ENCODE data around the gene COPS6. TPM values are rescaled to one million over a fixed set of nuclear protein-coding genes. Genes with fewer than 3 reads are reported as not detected.

Gene COPS6
- total and polyA plus RNA-seq, 2 donors (not counting 1 experiment from before 2014, with no cell fraction given), result 76.5 to 79.6 TPM

DNA sequence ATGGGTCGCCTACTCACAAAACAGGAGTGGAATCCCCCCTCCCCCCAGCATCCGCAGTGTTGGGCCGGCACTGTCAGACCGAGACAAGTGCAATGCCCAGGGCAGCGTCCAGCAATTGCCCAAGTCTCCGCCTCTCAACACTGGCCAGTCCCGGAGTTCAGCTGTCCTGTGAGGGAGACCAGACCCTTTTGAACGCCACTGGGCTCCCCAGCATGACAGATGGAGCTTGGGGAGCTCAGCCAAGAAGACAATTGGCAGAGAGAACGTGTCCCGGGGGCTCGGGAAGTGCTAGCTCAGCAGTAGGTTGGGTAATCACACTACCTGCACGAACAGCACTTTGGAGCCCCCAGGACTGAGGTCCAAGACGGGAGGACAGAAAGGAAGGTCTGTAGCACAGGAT, 4.7 kb downstream of the COPS6 start:
- CTCF ChIA-PET, result no interaction called here
- no peak overlapping the region for H3K9ac ChIP-seq (ENCODE audit: low read length)
- TF ChIP-seq, protein P1, sequence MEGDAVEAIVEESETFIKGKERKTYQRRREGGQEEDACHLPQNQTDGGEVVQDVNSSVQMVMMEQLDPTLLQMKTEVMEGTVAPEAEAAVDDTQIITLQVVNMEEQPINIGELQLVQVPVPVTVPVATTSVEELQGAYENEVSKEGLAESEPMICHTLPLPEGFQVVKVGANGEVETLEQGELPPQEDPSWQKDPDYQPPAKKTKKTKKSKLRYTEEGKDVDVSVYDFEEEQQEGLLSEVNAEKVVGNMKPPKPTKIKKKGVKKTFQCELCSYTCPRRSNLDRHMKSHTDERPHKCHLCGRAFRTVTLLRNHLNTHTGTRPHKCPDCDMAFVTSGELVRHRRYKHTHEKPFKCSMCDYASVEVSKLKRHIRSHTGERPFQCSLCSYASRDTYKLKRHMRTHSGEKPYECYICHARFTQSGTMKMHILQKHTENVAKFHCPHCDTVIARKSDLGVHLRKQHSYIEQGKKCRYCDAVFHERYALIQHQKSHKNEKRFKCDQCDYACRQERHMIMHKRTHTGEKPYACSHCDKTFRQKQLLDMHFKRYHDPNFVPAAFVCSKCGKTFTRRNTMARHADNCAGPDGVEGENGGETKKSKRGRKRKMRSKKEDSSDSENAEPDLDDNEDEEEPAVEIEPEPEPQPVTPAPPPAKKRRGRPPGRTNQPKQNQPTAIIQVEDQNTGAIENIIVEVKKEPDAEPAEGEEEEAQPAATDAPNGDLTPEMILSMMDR (IDR thresholded peaks at IDR 0.05), result no peak
- no peak for TF ChIP-seq EZH2 (IDR thresholded peaks at IDR 0.05; ENCODE audit: borderline replicate concordance, insufficient read depth, low read depth, low read length, poor library complexity, severe bottlenecking)
- Mint-ChIP-seq H3K4me3 (no peak overlapping the region), H3K27ac (no peak overlapping the region), H3K27me3 (no peaks in the 10 kb centered on the region), H3K9me3 (ENCODE audit: insufficient read depth) (no peaks in the 10 kb centered on the region), H3K4me1 (peaks cover 21% of the 10 kb centered on the region)
- peaks cover 19% of the 10 kb centered on the region for H3K79me2 ChIP-seq (ENCODE audit: control insufficient read depth, insufficient read depth, low read length)
- ATAC-seq (ENCODE audit: low read depth) (no peak), DNase-seq (no peak)
- no peak overlapping the region for H2AFZ ChIP-seq (ENCODE audit: insufficient read depth, low read depth, low read length, poor library complexity, severe bottlenecking)
- H3K27me3 ChIP-seq (replicated peaks in 1 of 4; ENCODE audit: control extremely low read depth in 1 of 4, control insufficient read depth in 3 of 4, insufficient read depth in 4 of 4, low read length in 3 of 4), result no peaks in the 10 kb centered on the region
- no peak overlapping the region for H3K27ac ChIP-seq (ENCODE audit: low read length in 2 of 2)
- 91% methylated on average over 13 of the region's 13 CpGs for WGBS (ENCODE audit: insufficient coverage)
- H3K9me3 ChIP-seq (ENCODE audit: control extremely low read depth in 1 of 3, control insufficient read depth in 2 of 3, insufficient read depth in 1 of 3, low read length in 2 of 3), result no peaks in the 10 kb centered on the region
- H3K4me1 ChIP-seq (ENCODE audit: control insufficient read depth in 2 of 2, insufficient read depth in 2 of 2, low read length in 2 of 2), result peaks cover 7 to 11% of the 10 kb centered on the region in 2 donors
- H3K4me2 ChIP-seq (replicated peaks; ENCODE audit: low read depth, low read length, poor library complexity, severe bottlenecking), result no peak overlapping the region
- POLR2A ChIA-PET, result interaction anchor here (0.6 kb wide), 1 partner anchor 9 kb away, joined by 4 read pairs; no protein-coding TSS in a partner anchor
- H4K20me1 ChIP-seq (ENCODE audit: control insufficient read depth, insufficient read depth, low read length, poor library complexity, severe bottlenecking), result peaks cover 43% of the 10 kb centered on the region
- H3K4me3 ChIP-seq (ENCODE audit: control extremely low read depth in 1 of 5, extremely low read depth in 1 of 5, insufficient read depth in 1 of 5, low read depth in 2 of 5, low read length in 4 of 5), result no peak overlapping the region
- peaks cover 2 to 78% of the 10 kb centered on the region in 2 experiments for H3K36me3 ChIP-seq (replicated peaks in 1 of 2; ENCODE audit: control extremely low read depth in 1 of 2, control insufficient read depth in 1 of 2, extremely low read depth in 1 of 2, insufficient read depth in 2 of 2, low read length in 1 of 2)
- intact Hi-C loops (cut with micrococcal nuclease), result no loop called here

DNA sequence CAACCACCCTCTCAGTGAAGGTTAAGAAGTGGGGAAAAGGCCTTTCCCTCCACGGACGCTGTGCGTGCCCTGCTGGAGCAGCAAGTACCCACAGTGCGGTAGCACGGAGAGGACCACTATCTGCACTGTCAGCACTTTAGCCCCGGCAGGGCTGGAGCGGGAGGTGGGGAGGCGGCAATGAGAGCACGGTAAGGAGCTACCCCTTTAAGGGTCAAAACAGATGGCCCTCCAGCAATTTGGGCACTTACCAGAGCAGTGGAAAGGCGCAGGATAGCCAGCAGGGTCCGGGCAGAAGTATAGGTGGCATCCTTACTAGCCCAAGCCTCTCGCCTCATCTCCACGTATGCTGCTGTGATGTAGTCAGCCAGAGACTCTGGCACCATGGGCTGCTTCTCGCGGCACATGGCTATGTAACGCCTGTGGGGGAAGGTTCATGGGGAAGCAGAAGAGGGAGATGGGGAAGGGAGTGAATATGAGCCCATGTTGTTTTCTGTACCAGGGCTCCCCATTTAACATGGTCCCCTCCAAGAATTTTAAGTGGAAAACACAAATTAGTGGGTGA, 5.2 kb downstream of the COPS6 start:
- TF ChIP-seq, protein P1 (IDR thresholded peaks at IDR 0.05), result no peak
- no peak for TF ChIP-seq EZH2 (IDR thresholded peaks at IDR 0.05; ENCODE audit: borderline replicate concordance, insufficient read depth, low read depth, low read length, poor library complexity, severe bottlenecking)
- H3K9me3 ChIP-seq (ENCODE audit: control extremely low read depth in 1 of 3, control insufficient read depth in 2 of 3, insufficient read depth in 1 of 3, low read length in 2 of 3), result no peaks in the 10 kb centered on the region
- intact Hi-C loops (cut with micrococcal nuclease), result no loop called here
- H4K20me1 ChIP-seq (ENCODE audit: control insufficient read depth, insufficient read depth, low read length, poor library complexity, severe bottlenecking), result peaks cover 47% of the 10 kb centered on the region
- Mint-ChIP-seq H3K4me1 (peaks cover 24% of the 10 kb centered on the region), H3K27me3 (no peaks in the 10 kb centered on the region), H3K4me3 (no peak overlapping the region), H3K27ac (no peak overlapping the region), H3K9me3 (ENCODE audit: insufficient read depth) (no peaks in the 10 kb centered on the region)
- no peaks in the 10 kb centered on the region for H3K27me3 ChIP-seq (replicated peaks in 1 of 4; ENCODE audit: control extremely low read depth in 1 of 4, control insufficient read depth in 3 of 4, insufficient read depth in 4 of 4, low read length in 3 of 4)
- CTCF ChIA-PET, result no interaction called here
- H3K27ac ChIP-seq (ENCODE audit: low read length in 2 of 2), result no peak overlapping the region
- DNase-seq (no peak), ATAC-seq (ENCODE audit: low read depth) (no peak)
- H2AFZ ChIP-seq (ENCODE audit: insufficient read depth, low read depth, low read length, poor library complexity, severe bottlenecking), result no peak overlapping the region
- WGBS (ENCODE audit: insufficient coverage), result 96% methylated on average over 16 of the region's 16 CpGs
- peaks cover 2 to 83% of the 10 kb centered on the region in 2 experiments for H3K36me3 ChIP-seq (replicated peaks in 1 of 2; ENCODE audit: control extremely low read depth in 1 of 2, control insufficient read depth in 1 of 2, extremely low read depth in 1 of 2, insufficient read depth in 2 of 2, low read length in 1 of 2)
- H3K4me3 ChIP-seq (ENCODE audit: control extremely low read depth in 1 of 5, extremely low read depth in 1 of 5, insufficient read depth in 1 of 5, low read depth in 2 of 5, low read length in 4 of 5), result no peak overlapping the region
- no peak overlapping the region for H3K4me2 ChIP-seq (replicated peaks; ENCODE audit: low read depth, low read length, poor library complexity, severe bottlenecking)
- peaks cover 7 to 12% of the 10 kb centered on the region in 2 donors for H3K4me1 ChIP-seq (ENCODE audit: control insufficient read depth in 2 of 2, insufficient read depth in 2 of 2, low read length in 2 of 2)
- H3K9ac ChIP-seq (ENCODE audit: low read length), result no peak overlapping the region
- peaks cover 22% of the 10 kb centered on the region for H3K79me2 ChIP-seq (ENCODE audit: control insufficient read depth, insufficient read depth, low read length)
- POLR2A ChIA-PET, result no interaction called here
